Subcutaneous adipose tissue (tissue), 4 donors: Measurements from ENCODE around the gene KCNH1. TPM values are rescaled to one million over a fixed set of nuclear protein-coding genes. Genes with fewer than 3 reads are reported as not detected.

Experiments used
- CTCF ChIP-seq: fragments of 450-650 bp; IDR thresholded peaks from one replicate; pipeline ENCODE4 v1.5.1; 2016; ENCODE audit warnings: low read depth, mild to moderate bottlenecking, control low read depth, antibody characterized with exemption, moderate library complexity
- total RNA-seq, 4 donors: library from RNA; depleted of rRNA; stranded (reverse); fragments of >200 nt; gene quantifications; one replicate each; pipeline ENCODE4 v1.1.0, GENCODE V29; 2016

KCNH1 gene
- total RNA-seq, 4 donors from 2014 or later = 0.44 TPM; not detected in 3

DNA sequence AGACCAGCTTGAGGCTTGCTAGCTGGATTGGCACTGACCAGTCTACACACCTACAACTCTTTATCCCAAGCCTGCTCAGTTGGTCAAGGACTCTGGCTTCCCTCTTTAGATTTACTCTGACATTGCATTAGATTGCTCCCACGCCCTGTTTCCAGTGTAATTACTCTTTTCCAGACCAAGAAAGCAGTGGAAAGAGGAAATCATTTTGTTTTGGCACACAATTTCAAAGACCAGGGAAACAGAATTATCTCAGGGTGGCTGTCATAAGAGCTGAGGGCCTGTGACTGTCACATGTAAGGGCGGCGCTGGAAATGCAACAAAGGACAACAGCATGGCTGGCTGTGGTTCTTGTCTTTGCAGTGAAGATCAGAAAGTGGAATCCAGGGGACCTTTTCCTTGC, 502.5 kb downstream of the KCNH1 start:
- no peak for TF ChIP-seq CTCF

- TF ChIP-seq CTCF = no peak
These were observed 504.7 kb downstream of the KCNH1 start for GRCh38 chr1:210629276-210629675.

- TF ChIP-seq CTCF = no peak
These were observed 506.2 kb downstream of the KCNH1 start for GRCh38 chr1:210627755-210628154.

Other genes starting within 250 kb of the KCNH1 start
- gene RCOR3, start 125.2 kb upstream of the KCNH1 start, total RNA-seq = 10 to 100 TPM; 49.3 to 77.8 (median 57.6) TPM
- 10 to 100 TPM; 10.1 to 19.1 (median 12.6) TPM for gene TRAF5, start 192.7 kb upstream of the KCNH1 start, total RNA-seq